Bone marrow (tissue), 2 donors: Measurements from ENCODE around the gene PTPRN2.

Experiments
- DNase-seq, 2 donors: peaks; one replicate each; lab custom pipeline; 2025; lab: John Stamatoyannopoulos, UW

The PTPRN2 gene

DNA sequence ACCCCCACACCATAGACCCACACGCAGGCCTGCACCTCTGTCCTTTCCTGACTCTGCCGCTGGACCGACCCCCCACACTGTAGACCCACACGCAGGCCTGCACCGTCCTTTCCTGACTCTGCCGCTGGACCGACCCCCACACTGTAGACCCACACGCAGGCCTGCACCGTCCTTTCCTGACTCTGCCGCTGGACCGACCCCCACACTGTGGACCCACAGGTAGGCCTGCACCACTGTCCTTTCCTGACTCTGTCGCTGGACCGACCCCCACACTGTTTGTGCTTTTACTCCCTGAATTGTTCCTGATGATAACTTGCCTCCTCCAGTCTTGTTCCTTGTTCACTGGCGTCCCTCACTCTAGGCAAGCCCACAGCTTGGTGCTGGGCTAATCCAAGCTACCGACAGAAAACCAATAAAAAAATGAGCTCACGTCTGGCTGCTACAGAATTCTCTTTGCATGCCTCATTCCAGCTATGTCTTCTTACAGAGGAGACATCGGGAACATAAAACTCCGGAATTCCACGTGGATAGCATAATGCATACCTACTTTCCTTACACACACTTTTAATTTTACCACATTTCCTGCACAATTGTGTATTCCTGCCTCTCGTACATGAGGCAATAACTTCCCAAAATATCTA lies 494.3 kb downstream of the PTPRN2 start:
- DNase-seq, result no peak

DNA sequence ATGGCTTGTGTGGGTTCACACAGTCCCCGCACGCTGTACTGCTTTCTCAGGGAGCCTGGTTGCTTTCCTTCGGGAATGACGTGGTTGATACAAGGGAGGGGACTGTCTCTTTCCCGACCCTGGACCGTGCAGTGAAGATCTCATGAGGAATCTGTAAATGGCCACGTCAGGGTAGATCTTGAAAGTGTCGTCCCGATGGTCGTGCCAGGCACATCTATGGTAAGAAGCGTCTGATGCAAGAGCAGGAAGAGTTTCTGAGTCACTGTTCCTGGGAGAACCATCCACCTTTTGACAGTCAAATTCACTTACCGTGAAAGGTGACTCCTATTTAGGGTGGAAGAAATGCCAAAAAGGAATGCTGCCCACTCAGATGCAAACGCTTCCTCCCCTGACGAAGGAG lies 500.4 kb downstream of the PTPRN2 start:
- DNase-seq, result no peak

DNA sequence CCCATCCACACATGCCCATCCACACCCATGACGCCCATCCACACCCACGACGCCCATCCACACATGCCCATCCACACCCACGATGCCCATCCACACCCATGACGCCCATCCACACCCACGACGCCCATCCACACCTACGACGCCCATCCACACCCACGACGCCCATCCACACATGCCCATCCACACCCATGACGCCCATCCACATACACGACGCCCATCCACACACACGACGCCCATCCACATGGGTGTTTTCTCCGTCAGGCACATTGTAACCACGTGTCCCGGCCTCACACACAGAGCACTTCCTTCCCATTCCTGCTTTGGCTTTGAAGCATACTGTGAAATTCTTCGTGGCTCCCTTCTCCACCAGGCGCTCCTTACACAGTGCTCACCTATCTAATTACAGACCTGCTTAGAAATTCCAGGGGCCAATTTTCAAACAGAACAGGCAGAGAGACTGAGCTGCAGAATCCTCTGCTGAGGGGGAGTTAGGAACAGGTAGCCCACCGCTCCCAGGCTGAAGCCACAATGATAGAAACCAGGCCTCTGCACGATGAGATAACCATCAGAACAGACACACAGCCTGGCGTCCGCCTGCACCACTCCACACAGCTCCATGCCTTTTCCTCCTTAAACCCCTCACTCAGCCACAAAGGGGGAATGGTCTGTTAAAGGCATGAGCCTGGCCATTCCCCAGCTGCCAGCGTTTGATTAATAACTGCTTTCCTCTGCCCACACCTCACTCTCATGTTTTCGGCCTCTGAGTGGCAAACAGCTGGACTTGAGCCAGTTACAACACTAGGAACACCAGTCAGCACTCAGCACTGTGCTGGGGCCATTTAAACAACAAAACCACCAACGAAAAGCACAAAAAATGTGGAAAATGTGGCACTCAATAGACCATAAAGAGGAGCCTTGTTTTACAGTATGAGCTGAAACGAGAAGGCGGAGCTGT lies 501.6 kb downstream of the PTPRN2 start:
- DNase-seq, result no peak

DNA sequence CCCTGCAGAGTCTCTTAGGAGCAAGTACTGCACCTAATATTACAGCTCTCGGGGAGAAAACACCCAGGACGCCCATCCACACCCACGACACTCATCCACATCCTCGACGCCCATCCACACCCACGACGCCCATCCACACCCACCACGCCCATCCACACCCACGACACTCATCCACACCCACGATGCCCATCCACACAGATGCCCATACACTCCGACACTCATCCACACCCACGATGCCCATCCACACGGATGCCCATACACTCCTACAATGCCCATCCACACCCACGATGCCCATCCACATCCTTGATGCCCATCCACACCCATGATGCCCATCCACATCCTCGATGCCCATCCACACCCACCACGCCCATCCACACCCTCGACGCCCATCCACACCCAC lies 503.1 kb downstream of the PTPRN2 start:
- no peak for DNase-seq

DNA sequence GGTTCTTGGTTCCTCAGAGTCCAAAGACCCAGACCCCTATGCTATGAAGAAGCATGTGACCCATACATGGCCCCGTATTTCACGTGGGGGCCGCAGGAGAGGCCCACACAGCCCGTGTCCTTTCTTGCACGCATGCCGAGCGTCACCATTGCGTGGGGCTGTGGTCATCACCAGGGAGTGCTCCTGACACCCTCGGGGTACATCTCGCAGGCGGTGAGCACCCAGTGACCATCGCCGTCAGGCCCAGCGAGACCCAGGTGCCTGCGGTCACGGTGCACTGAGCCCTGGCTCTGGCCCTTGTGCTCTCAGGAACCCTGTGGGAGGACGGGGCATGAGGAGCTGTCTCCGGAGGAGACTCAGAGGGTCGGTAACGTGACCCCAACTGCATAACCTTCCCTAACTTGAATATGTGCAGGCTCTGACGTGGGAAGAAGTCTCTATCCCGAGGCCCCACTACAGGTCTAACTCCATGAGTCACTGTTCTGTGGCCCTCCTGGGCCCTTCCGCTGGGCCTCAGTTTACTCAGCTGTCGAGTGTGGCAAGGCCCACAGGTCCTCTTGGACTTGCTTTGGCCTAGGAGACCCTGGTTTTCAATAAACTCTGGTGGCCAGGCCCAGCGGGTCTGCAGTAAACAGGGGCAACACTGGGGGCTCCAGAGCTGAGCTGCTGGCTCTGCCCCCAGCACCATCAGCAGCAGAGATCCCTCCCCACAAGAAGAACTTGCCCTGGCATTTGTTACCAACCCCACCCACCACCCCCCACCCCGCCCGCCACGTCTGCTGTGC lies 503.9 kb downstream of the PTPRN2 start:
- DNase-seq, result no peak

DNA sequence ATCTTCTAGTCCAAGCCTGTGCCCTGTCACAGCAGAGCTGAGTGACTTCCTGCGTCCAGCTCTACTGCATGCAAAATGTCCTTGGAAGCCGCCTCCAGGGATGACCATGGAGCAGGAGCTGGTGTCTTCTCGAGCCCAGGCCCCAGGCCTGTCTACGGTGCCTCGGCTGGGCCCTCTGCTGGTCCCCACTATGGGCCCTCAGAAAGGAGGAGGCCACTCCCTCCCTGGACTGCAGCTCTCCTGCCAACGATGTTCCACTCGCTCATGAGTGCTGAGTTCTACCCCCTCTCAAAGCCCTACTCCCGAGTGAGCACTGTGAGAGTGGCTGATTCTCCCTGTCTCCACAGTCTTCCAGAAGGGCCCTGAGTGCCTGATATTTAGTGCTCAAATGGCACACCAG lies 504.9 kb downstream of the PTPRN2 start:
- no peak for DNase-seq

DNA sequence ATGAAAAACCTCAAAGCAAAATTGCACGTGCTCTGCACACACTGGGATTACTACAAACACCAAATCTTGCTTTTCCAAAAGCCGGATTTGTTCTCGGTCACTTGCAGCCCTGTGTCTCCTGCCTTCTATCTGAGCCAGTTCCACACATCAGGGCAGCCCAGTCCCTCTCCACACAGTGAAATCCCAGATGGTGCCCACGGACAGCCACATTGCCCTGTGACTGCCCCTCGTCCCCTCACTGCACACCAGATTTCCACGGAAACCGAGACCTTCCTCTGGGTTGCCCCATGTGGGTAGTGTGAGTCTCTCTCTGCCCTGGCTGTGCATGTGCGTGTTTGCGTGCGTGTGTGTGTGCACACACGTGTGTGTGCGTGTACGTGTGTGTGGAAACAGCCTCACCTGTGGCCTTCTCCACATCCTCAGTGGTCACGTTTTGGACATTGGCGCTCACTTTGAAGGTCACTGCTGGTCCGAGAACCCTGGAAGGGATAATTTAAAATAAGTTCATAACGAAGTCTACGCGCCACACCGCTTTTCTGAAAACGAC lies 506.7 kb downstream of the PTPRN2 start:
- DNase-seq, result no peak

DNA sequence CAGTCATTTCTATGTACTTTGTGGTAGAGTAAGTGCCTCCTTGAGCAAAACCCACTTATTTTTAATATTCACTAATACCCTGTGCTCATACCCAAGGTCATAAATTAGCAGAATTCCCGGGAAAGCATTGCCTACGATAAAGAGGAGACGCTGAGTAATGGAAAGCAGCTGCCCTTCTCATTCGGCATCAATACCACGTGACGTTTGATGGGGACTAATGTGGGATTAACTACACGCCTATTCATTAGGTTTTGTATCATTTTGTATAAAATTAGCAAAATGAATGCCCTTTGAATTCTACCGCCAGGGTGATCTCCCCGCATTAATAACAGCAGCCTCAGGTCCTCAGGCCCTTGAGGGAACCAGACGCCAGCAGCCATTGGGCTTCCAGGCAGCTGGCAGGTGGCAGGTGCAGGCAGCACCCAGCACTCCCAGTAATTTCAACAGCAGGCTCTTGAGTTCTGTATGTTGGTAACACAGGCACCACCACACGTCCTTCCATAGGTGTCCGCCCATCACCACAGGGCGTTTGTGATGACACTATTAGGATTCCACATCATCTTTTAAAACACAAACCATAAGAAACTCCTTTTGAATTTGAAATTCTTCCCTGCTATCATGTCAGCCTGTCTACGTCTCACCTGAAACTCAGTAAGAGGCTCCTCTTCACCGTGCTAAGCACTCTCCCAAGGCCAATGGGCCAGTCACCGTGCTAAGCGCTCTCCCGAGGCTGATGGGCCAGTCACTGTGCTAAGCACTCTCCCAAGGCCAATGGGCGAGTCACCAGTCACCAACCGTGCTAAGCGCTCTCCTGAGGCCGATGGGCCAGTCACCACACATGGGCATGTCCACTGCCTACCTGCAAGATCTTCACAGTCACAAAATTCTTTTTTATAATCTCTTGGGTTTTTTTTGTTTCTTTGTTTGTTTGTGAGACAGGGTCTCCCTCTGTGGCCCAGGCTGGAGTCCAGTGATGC lies 509.4 kb downstream of the PTPRN2 start:
- no peak for DNase-seq

DNA sequence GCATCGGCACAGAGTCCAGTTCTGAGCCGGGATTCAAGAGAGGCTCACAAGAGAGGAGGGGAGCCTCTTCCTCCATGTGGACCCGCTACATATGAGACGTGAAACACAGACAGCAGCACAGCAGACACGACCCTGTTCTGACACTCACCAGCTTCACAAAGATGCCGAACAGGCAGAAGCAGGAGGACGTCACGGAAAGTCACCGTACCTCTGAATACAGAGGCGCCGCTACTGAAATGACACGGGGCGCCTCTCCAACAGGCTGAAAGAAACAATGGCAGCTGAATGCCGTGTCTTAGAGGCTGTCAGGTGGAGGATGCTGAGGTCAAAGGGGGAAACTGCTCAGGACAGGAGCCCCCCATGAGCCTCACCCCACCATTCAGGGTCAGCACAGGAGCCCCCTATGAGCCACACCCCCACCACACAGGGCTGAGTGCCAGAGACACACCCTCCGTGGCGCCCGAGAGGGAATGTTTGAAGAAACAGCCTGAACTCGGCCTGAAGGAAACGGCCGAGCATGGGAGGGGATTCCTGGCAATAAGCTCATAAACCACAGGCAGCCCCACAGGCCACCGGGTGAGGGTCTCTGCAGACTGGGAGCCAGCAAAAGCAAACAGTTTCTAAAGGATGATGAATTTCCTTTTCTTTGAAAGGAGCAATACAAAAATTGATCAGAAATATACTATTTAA lies 510.3 kb downstream of the PTPRN2 start:
- DNase-seq, result no peak

DNA sequence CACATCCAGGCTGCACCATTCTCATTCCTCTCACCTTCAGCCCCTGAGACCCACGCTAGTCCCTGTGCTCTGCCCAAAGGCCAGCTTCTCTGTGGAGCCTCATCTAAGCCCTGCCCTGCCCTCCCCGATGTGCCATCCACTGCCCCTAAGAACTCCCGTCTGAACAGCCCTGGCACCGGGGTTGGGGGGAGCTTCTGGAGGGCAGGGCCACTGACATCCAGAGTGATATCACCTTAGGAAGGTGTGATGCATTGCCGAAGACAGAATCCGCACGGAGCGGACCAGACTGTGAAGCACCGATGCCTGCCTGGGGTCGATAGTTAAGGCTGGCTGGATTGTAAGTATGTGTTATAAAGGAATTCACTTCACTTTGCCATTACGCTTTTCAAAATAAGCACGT lies 511.0 kb downstream of the PTPRN2 start:
- no peak for DNase-seq

DNA sequence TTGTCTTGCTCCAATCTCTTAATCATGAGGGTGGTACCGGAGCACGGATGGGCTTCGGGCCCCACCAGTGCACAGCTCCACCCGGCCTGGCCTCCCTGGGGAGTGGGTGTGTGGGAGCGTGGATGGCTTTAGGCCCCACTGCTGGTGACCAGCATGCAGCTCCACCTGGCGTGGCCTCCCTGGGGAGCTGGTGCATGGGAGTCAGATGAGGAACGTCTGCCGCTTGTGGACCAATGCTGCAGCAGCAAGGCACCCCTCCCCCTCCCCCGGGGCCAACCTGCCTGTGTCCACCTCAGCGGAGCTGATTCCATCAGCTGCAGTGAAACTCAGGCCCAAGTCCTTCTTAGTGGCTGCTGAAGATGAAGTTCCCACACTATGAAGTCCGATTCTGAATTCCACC lies 511.4 kb downstream of the PTPRN2 start:
- DNase-seq, result no peak

DNA sequence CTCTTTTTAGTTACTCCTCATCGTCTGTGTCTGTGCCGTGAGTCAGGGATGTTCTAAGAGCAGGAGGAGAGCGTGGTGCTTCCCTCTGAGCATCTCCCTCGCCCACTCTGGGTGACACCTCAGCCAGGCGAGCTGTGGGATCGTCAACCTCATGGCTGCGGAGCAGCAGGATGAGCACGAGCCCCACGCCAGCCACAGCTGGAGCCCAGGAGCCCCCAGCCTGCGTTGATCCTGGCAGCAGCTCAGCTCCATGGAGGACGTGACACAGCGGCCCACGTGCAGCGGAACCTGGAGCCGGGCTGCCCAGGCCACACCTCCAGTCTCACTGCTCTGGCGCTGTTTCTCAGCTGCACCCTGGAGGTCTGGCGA lies 512.0 kb downstream of the PTPRN2 start:
- DNase-seq, result no peak

DNA sequence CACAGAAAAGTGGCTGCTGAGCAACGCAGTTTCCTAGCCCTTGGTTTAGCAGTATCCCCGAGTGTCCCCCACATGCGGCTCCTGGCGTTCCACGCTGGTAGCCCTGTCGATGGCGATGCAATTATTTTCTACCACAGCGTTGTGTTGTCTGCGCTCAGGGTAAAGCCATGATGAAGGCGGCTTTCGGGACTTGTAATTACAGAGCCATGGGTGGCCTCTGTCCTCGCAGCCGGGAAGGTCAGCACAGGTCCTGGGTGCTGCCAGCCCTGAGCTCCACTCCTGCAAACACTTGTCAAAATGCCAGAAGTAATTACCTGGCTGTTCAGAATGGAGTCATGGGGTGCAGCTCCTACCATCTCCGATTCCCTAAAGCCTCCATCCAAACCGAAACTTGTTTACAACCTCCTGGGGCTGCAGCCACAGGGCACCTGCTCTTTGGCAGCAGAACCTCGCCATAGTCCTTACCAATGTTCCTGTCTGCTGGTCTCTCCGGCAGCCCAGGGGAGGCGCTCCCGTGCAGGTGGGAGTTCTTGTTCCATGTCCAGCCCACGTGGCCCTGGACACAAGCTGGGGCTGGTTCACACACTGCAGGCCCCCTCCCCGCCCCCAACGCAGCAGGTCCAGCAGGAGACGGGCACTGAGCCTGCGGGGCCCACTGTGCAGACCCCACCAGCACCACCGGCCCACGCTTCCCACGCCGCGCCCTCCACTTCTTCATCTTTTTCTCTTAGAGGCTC lies 512.6 kb downstream of the PTPRN2 start:
- no peak for DNase-seq

DNA sequence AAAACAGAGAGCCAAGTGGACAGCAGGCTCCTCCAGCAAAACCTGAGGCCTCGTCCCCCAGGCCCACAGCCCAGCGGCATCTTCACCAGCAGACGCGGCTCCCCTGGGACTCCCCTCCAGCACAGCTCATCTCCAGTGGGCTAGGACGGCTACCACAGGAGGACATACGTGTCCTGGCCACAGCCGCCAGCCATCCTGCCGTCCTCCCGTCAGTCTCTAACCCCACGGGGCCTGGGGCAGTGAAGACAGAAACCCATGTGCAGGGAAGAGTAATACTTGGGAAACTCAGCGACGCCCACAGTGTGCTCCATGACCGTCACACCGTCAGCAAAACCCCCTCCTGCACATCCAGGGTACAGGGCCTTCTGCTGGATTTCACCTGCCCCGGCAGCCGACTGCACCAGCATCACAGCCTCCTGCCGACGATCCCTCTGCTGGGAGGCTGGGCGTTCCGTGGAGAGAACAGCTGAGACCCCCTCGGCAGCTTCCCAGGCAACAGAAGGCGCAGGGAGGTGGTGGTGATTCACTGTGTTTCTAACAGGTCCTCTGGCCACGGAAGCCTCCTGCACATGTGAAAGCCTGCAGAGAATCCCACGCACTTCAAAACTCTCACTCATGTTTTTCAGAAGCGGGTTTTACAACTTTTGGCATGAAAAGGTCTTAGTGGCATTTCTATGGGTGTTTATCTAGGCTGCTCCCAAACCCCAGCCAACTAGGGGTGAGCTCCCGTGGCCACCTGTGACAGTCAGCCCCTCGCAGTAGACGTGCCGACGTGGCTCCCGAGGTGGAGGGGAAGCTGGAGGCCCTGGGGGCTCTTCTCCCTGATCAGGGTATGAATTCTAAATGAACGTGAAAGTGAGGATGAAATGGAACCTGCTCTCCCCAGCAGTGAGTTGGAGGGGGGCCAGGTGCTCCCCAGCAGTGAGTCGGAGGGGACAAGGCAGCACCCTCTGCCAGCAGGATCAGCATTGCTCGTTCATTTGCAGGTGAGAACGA lies 513.5 kb downstream of the PTPRN2 start:
- DNase-seq, result no peak

DNA sequence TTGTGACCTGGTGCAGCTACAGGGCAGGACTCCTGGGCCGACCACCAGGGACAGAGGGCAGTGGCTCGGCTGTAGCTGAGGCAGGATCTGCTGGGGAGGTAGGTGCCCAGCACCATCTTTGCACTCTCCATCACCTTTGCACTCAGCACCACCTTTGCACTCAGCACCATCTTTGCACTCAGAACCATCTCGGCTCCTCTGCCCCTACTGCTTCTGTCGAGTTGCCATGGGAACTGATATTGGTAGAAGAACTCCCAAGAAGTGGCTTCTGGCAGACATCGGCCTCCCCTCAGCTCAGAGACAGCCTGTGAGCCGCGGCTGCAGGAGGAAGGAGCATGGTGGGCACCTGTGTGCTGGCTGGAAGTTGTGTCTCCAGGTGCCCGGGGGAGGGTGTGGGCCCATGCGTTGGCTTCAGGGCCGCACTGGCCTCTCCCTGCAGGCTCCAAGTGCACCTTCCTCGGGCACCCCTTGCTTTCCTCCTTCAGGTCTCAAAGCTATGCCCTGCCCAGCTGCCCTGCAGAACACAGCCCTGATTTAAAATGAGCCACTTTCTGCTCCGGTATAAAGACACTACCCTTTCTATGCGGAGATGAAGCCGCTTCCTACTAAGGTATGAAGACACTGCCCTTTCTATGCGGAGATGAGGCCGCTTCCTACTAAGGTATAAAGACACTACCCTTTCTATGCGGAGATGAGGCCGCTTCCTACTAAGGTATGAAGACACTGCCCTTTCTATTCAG lies 514.5 kb downstream of the PTPRN2 start:
- DNase-seq, result no peak

DNA sequence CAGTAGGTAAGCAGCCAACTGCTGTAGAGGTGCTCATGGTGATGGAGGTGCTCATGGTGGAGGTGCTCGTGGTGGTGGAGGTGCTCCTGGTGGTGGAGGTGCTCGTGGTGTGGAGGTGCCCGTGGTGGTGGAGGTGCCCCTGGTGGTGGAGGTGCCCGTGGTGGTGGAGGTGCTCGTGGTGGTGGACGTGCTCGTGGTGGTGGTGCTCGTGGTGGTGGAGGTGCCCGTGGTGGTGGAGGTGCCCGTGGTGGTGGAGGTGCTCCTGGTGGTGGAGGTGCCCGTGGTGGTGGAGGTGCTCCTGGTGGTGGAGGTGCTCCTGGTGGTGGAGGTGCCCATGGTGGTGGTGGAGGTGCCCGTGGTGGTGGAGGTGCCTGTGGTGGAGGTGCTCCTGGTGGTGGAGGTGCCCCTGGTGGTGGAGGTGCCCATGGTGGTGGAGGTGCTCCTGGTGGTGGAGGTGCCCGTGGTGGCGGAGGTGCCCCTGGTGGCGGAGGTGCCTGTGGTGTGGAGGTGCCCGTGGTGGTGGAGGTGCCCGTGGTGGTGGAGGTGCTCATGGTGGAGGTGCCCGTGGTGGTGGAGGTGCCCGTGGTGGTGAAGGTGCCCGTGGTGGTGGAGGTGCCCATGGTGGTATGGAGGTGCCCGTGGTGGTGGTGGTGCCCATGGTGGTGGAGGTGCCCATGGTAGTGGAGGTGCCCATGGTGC lies 517.3 kb downstream of the PTPRN2 start:
- no peak for DNase-seq

DNA sequence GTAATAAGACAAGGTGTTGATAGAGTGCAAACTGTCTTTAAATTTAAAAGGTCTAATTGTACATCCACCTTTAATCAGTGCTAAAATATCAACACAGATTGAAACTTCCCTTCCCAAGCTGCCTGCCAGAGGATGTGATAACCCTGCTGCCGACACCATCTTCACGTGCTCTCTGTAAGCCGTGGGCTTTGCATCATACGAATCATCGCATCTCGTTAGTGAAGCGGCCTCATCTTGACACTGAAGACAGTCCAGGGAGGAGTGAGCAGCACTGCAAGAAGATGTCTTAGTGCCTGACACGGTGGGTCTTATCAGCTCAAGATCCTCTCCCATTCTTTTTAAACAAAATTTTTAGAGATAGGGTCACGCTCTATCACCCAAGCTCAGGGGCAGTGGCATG lies 518.8 kb downstream of the PTPRN2 start:
- DNase-seq, result no peak
